Embryonic facial prominence (tissue), 1 donor: ENCODE data around the gene EIF5.

Experiments used
- DNase-seq: peaks from one replicate; pipeline ENCODE4 v3.0.0-alpha.2; 2016; ENCODE audit errors: extremely low spot score

The EIF5 gene

DNA sequence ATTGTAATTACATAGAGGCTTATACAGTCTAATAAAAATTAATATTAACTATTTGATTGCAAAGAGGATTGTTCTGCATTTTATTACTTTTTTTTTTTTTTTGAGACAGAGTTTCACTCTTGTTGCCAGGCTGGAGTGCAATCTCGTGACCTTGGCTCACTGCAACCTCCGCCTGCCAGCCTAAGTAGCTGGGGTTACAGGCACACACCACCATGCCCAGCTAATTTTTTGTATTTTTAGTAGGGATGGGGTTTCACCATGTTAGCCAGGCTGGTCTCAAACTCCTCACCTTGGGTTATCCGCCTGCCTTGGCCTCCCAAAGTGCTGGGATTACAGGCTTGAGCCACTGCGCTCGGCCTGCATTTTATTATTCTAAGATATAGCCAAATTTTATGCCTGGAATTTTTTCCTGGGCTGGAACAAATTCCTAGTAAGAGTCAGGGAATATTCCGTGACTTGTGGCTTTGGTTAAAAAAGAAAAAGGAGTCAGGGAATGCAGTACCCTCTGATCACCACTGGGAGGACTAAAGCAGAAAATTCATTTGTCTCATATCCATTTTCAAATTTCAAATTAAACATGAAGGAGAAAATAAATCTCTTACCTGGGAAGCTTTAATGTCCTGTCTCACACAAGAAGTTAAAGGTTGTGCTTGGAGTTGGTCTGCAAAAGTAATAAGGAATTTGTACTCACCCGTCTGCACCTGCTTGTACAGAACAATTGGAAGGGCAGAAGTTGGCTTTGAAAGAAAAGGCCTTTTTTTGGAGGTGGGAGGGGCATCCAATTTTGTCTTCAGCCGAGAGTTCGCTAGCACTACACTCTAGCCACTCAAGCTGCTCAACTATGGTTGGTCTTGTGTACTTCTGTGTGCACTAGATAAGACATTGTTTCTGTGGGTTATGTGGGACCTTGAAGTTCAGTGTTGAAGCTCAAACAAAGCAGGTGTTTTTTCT lies 59.9 kb downstream of the EIF5 start:
- DNase-seq: peak; percentile 34
